SIG-M5 treated with dmso at 0.1 percent for 504 hours (cell line): Measurements from ENCODE around the gene TAS2R40.
"Not testable (repeated sequence)": the region's sequence is repeated elsewhere in the genome, so short reads cannot be mapped to it uniquely, and the experiment has no call there.

Experiments
- DNase-seq: peaks from one replicate; lab custom pipeline; 2025; ENCODE audit not compliant: unreplicated experiment; lab: John Stamatoyannopoulos, UW

Gene TAS2R40

DNA sequence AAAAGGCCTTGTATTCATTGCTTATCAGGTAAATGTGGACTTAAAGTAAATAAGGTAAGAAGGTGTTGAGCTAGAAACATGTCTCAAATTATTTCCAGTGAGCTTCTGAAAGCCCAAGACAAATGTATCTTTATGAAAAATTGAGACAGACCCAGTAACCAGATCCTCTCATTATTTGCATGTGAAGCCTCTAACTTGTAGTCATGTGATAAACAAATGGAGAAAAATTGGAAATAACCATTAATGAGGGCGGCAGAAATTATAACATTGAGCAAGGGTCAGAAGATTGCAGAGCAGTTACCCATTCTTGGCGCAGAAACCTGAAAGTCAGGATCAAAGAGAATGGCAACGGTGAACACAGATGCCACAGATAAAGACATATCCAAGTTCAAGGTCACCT lies at the start of gene TAS2R40:
Gene TAS2R40, plus strand, starts transcription at position 301 of the 400 bp plus-strand sequence. Its CDS starts 42 bp downstream, at position 343.
- no peak for DNase-seq

- no peak for DNase-seq
Observed at GRCh38 chr7:143172354-143172753, 49.5 kb upstream of the TAS2R40 start.

DNA sequence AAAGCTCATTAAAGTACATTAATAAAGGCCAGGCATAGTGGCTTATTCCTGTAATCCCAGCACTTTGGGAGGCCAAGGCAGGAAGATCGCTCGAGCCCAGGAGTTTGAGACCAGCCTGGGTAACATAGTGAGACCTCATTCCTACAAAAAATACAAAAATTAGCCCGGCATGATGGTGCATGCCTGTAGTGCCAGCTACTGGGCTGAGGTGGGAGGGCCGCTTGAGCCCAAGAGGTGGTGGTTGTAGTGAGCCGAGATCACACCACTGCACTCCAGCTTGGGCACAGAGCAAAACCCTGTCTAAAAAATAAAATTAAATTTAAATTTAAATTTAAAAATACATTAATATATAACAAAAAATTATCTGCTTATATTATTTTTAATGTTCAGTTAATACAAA lies 45.7 kb upstream of the TAS2R40 start:
- no peak for DNase-seq

DNA sequence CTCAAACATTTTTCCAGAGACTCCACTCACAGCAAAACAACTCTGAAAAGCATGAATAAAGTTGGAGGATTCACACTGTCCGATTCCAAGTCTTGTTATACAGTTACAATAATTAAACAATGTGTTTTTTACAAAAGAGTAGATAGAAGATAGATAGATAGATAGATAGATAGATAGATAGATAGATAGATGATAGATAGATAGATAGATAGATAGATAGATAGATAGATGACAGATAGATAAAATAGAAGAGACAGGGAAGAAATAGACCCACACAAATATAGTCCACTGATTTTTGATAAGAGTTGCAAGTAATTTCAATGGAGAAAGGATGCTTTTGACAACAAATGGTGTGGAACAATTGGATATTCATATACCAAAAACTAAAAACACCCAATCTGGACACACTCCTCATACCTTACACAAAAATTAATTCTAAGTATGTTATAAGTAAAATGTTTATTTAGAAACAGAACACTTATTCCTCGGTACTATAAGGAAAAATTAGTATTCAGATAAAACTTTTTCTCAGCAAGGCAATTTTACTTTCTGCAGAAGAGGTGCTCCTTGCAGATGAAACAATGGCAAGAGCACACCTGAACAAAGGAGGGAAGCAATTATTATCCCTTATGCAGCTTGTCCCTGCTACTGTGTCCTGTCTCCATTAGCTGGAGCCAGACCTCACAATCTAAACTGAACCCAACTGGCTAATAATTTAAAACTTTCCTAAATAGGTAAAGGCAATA lies 44.3 kb upstream of the TAS2R40 start:
- no peak for DNase-seq

DNA sequence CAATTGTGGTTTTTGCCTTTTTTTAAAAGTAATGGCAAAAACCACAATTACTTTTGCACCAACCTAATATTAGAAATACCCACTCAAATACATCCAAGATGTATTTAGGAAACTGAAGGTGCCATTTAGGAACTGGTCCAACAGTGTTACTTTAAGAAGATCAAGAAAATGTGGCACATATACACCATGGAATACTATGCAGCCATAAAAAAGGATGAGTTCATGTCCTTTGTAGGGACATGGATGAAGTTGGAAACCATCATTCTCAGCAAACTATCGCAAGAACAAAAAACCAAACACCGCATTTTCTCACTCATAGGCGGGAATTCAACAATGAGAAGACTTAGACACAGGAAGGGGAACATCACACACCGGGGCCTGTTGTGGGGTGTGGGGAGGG lies 41.1 kb upstream of the TAS2R40 start:
- DNase-seq = not testable (repeated sequence)

GRCh38 chr7:143181349-143181748 lies 40.5 kb upstream of the TAS2R40 start:
- no peak for DNase-seq

- no peak for DNase-seq
Observed at GRCh38 chr7:143183024-143183423, 38.8 kb upstream of the TAS2R40 start, which contains the start of gene TAS2R39. TSS of gene TAS2R39 (plus strand) at chr7:143183419. CDS start at chr7:143183419, 0 bp downstream.

- no peak for DNase-seq
Observed at GRCh38 chr7:143185551-143185950, 36.3 kb upstream of the TAS2R40 start.

- no peak for DNase-seq
Observed at GRCh38 chr7:143188994-143189393, 32.8 kb upstream of the TAS2R40 start.

GRCh38 chr7:143193880-143194279 lies 28.0 kb upstream of the TAS2R40 start:
- DNase-seq = no peak

GRCh38 chr7:143199040-143199439 lies 22.8 kb upstream of the TAS2R40 start:
- DNase-seq = no peak

GRCh38 chr7:143202161-143202560 lies 19.7 kb upstream of the TAS2R40 start:
- no peak for DNase-seq

DNA sequence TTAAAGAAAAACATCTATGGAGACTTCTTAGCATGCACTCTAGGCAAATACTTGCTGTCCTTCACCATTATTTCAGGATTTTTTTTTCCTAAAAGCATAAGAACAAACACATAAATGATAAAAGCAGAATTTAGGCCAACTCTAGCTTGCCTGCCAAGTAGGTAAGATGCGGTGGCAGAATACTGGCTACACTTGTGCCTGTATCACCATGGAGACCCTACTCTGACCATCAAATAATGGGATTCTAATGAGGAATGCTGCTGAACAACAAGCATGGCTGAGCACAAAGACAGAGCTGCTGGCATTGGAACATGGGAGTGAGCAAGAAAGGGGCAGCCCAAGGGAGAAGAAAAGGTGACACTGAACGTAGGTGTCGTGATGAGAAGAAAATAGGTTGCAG lies 18.5 kb upstream of the TAS2R40 start:
- DNase-seq = no peak

GRCh38 chr7:143205560-143206293 lies 16.1 kb upstream of the TAS2R40 start:
- peak; percentile 98 for DNase-seq

DNA sequence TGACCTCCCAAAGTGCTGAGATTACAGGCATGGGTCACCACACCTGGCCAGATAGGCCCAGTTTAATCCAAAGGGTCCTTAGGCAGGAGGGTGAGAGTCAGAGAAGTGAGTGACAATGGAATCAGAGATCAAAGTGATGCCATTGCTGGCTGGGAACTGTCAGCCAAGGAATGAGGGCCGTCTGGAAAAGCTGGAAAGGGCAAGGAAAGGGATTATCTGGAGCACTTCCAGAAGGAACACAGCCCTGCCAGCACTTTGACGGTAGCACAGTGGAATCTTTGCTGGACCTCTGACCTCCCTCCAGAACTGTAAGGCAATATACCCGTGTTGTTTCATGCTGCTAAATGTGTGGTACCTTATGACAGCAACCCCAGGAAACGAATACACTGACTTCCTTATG lies 11.3 kb upstream of the TAS2R40 start:
- DNase-seq = no peak

DNA sequence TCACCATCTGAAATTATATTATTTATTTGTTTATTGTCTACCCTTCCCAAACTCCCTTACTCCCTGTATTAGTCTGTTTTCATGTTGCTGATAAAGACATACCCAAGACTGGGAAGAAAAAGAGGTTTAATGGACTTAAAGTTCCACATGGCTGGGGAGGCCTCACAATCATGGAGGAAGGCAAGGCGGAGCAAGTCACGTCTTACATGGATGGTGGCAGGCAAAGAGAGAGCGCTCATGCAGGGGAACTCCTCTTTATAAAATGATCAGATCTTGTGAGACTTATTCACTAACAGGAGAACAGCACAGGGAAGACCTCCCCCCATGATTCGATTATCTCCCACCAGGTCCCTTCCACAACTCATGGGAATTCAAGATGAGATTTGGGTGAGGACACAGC lies 8.4 kb upstream of the TAS2R40 start:
- not testable (repeated sequence) for DNase-seq

GRCh38 chr7:143214789-143215679 lies 6.8 kb upstream of the TAS2R40 start:
- DNase-seq = peak; percentile 86

GRCh38 chr7:143216151-143216550 lies 5.7 kb upstream of the TAS2R40 start:
- no peak for DNase-seq

- DNase-seq = no peak
Observed at GRCh38 chr7:143216686-143217085, 5.2 kb upstream of the TAS2R40 start.

DNA sequence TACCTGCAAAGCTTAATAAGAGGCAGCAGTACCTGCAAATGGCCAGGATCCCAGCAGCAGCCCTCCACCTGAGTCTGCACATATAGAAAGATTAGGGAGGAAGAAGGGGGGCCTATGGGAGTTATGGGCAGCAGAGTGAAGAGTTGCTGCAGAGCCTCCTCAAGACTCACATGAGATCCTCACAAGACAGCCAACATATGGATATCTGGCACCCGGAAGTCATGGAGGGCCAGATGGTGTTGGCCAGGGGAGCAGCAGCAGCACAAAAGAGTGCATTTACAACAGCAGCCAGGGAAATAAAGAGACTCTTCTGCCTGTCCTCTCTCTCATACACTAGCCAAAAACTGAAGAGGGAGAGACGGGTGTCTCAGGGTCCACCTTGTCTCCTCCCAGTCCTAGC lies 4.0 kb upstream of the TAS2R40 start:
- no peak for DNase-seq

GRCh38 chr7:143221286-143221685 lies 551 bp upstream of the TAS2R40 start:
- DNase-seq = no peak
